ENCODE measurements around the gene MADCAM1. TPM values are rescaled to one million over a fixed set of nuclear protein-coding genes. Genes with fewer than 3 reads are reported as not detected.

Gene MADCAM1
- 0.11 and 0.13 TPM in 2 replicates for total RNA-seq

DNA sequence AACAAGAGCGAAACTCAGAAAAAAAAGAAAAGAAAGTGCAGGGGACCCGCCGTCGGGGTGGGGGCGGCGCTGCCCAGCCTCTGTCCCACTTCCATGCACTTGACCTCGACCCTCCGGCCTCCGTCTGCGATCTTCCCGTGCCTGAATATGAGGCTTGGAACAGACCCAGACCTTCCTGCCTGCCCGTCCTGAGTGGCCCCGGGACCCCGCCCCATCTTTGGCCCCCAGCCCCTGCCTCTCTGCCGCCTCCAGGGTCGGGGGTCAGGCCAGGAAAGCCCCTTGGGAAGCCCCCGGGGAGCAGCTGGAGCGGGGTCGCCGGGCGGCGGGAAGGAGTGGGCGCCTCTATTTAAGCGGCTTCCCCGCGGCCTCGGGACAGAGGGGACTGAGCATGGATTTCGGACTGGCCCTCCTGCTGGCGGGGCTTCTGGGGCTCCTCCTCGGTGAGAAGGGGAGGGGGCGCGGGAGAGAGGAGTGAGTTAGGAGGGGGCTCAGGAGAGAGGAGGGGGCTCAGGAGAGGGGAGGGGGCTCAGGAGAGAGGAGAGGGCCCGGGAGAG lies at the start of gene MADCAM1:
MADCAM1 (plus strand) TSS at position 375 of the 554 bp plus-strand sequence; CDS start at position 389, 14 bp downstream.

DNA sequence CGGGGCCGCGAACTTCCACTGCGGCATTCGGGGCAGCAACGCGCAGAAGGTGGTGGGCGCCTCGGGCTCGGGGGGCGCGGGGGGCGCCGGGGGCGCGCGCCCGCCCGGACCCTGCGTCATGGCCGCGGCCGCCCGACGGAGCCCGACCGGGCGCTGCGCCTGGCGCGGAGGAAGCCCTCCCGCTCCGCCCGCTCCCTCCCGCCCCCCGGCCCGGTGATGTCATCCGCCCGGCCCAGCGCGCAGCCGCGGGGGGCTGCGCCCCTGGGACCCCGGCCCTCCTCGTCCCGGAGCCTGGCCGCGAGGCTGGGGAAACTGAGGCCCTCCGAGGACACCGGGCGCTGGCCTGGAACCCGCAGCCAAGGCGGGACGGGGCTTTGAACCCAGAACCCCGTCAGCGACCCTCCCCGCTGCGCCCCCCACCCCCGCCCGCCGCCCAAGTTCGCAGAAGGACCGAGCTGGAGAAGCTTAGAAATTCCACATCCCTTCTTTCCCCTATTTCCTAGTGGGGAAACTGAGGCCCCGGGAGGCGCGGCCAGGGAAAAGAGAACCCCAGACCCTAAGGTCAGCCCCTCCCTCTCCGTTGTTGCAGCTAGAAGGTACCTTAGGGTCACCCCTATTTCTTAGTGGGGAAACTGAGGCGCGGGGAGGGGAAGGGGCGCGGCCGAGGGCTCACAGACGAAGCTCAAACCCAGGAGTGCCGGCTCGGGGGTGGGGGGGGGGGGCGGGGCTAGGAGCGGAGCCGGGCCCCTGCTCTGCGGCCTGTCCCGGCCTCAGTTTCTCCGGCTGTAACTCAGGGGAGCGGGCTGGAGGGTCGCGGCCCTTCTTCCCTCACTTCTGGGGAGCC lies 35.2 kb upstream of the MADCAM1 start, which contains the start of gene SHC2:
SHC2 (minus strand) TSS at position 157 of the 844 bp plus-strand sequence; CDS start at position 120, 37 bp downstream.

DNA sequence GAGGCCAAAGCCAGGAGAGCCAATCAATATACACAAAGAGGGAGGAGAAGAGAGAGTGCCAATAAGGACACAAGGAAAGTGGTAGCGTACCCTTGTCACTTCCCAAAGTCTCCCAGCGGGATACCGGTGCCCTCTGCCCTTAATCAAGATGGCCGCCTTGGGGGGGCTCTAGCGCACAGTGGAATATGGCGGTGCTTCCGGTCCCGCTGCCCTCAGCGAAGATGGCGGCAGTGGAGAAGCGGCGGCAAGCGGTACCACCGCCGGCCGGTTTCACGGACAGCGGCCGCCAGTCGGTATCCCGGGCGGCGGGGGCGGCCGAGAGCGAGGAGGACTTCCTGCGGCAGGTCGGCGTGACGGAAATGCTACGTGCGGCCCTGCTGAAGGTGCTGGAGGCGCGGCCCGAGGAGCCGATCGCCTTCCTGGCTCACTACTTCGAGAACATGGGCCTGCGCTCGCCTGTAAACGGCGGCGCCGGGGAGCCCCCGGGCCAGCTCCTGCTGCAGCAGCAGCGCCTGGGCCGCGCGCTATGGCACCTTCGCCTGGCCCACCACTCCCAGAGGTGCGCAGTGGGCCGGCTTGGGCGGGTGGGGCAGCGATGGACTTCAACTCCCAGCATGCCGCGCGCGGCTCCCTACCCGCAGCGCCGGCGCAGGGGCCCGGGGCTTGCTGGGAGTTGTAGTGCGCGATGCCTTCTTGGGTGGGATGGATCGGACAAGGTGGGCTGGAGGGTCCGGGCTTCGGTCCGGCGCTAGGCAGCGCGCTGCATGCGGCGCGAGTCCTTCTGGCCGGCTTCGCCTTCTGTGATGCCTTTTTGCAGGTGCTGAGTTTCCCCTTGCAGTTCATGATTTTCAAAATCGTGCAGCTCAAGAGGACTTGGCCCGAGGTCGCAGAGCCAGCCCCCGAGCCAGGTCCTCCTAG lies 11.3 kb downstream of the MADCAM1 start, which contains the start of gene TPGS1:
TPGS1 (plus strand) TSS at position 212 of the 918 bp plus-strand sequence; CDS start at position 222, 10 bp downstream.

DNA sequence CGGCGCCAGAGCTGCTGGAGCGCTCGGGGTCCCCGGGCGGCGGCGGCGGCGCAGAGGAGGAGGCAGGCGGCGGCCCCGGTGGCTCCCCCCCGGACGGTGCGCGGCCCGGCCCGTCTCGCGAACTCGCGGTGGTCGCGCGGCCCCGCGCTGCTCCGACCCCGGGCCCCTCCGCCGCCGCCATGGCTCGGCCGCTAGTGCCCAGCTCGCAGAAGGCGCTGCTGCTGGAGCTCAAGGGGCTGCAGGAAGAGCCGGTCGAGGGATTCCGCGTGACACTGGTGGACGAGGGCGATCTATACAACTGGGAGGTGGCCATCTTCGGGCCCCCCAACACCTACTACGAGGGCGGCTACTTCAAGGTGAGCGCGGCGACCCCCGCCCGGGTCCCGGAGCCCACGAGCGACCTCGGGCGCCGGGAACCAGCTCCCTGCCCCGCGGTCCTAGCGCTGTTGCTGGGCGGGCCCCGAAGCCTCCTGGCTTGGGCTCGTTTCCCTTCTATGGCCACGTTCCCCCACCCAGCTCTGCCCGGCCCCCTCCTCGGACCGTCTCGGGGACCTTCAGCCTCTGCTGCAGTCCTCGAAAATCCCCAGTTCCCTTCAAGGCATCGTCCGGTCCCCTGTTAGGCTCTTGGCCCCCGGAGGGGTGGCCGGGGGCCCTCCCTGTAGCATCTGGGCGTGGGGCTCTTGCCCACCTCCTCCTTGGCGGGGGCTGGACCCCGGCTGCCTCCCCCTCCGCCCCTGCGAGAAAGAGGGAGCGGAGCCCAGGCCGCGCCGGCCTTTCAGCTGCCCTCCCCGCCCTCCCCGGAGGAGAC lies 35.7 kb downstream of the MADCAM1 start, which contains the start of gene CDC34:
CDC34 (plus strand) TSS at position 8 of the 808 bp plus-strand sequence; CDS start at position 180, 172 bp downstream.

DNA sequence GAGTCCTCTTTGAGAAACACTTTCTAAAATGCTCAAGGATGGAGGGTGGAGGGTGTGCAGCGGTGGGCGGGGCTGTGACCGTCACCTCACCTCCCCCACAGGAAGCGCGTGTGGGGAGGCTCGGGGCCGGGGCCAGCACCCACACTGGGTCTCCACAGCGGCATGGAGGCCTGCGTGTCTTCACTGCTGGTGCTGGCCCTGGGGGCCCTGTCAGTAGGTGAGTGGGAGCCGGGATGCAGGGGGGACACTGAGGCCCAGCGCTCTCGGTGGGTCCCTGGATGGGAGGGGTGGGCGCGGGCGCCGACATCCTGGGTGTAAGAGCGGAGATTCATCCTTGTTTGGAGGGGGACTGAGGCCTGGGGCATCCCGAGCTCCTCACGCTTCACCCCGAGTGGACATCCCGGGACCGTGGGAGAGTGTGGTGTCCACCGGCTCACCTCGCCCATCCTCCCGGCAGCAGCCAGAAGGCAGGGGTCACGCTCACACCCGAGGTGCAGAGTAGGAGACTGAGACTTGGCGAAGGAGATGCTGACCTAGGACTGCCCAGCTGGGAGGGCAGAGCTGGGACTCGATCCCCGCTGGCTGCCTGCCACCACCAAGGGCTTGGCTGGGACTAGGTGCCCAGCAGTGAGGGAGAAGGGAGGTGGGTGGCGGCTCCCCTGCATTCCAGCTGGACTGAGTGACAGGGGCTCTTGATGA lies 47.8 kb downstream of the MADCAM1 start, which contains the start of gene GZMM:
GZMM (plus strand) TSS at position 144 of the 699 bp plus-strand sequence; CDS start at position 163, 19 bp downstream.

Small RNAs within 50 kb of the gene (small RNA-seq; reads per million reads assigned to genes)
- gene RNA5SP462: not detected

Other genes starting within 250 kb of the MADCAM1 start
- 0.11 and 0.13 TPM in 2 replicates for gene PLPP2, start 205.1 kb upstream of the MADCAM1 start, total RNA-seq
- gene MIER2, start 151.7 kb upstream of the MADCAM1 start, total RNA-seq: 6.5 and 6.9 TPM in 2 replicates
- gene C2CD4C, start 87.3 kb upstream of the MADCAM1 start, total RNA-seq: not detected in 2 replicates
- 0.39 and 1.4 TPM in 2 replicates for gene SHC2, start 35.5 kb upstream of the MADCAM1 start, total RNA-seq
- 25.5 and 29.0 TPM in 2 replicates for gene TPGS1, start 11.0 kb downstream of the MADCAM1 start, total RNA-seq
- gene CDC34, start 35.3 kb downstream of the MADCAM1 start, total RNA-seq: 27.1 and 28.5 TPM in 2 replicates
- gene GZMM, start 47.6 kb downstream of the MADCAM1 start, total RNA-seq: not detected in 2 replicates
- gene BSG, start 76.1 kb downstream of the MADCAM1 start, total RNA-seq: 245 and 254 TPM in 2 replicates
- 0.76 and 0.91 TPM in 2 replicates for gene HCN2, start 93.4 kb downstream of the MADCAM1 start, total RNA-seq
- gene POLRMT, start 137.1 kb downstream of the MADCAM1 start, total RNA-seq: 15.9 and 18.4 TPM in 2 replicates
- gene FGF22, start 143.4 kb downstream of the MADCAM1 start, total RNA-seq: not detected in 2 replicates
- gene RNF126, start 166.7 kb downstream of the MADCAM1 start, total RNA-seq: 17.9 and 21.6 TPM in 2 replicates
- gene FSTL3, start 179.9 kb downstream of the MADCAM1 start, total RNA-seq: 15.9 and 33.2 TPM in 2 replicates
- gene PRSS57, start 199.0 kb downstream of the MADCAM1 start, total RNA-seq: not detected in 2 replicates
- 7.5 and 9.3 TPM in 2 replicates for gene PALM, start 212.4 kb downstream of the MADCAM1 start, total RNA-seq